Gastrocnemius medialis (tissue), 4 donors: Measurements from ENCODE around the gene ANXA2. TPM values are rescaled to one million over a fixed set of nuclear protein-coding genes. Genes with fewer than 3 reads are reported as not detected.

Experiments
- ATAC-seq, 2 donors: fragments of 150-250 bp; one replicate each; pipeline ENCODE4 v1.9.1; 2016
- DNase-seq, 2 donors: peaks; one replicate each; pipeline ENCODE4 v3.0.0-alpha.2; 2019
- H3K27ac ChIP-seq, 4 donors: fragments of 200-600 bp; sonication (generic); 1 replicate in 1 of 4; 2 replicates in 3 of 4; pipeline ENCODE4 v1.5.1; 2016 to 2018; ENCODE audit warnings: mild to moderate bottlenecking in 2 of 4, moderate library complexity in 1 of 4
- H3K27me3 ChIP-seq, 3 donors: fragments of 200-600 bp; sonication (generic) in 2 of 3; 1 replicate in 1 of 3; 2 replicates in 2 of 3; pipeline versions ENCODE4 v1.5.1 to v1.6.0; 2016 to 2019; ENCODE audit warnings: mild to moderate bottlenecking in 1 of 3, moderate library complexity in 1 of 3
- H3K36me3 ChIP-seq, 2 donors: fragments of 200-600 bp; sonication (generic) in 1 of 2; one replicate each; pipeline ENCODE4 v1.5.1; 2017 to 2018
- H3K4me1 ChIP-seq, 2 donors: fragments of 200-600 bp; sonication (generic) in 1 of 2; one replicate each; pipeline ENCODE4 v1.5.1; 2016 to 2017; ENCODE audit warnings: mild to moderate bottlenecking in 2 of 2
- H3K4me3 ChIP-seq, 4 donors: fragments of 200-600 bp; sonication (generic) in 3 of 4; 1 replicate in 1 of 4; 2 replicates in 3 of 4; pipeline ENCODE4 v1.5.1; 2016 to 2019; ENCODE audit warnings: mild to moderate bottlenecking in 2 of 4
- H3K9me3 ChIP-seq, 3 donors: fragments of 200-600 bp; sonication (generic) in 2 of 3; 1 replicate in 1 of 3; 2 replicates in 2 of 3; pipeline ENCODE4 v1.5.1; 2016 to 2019
- CTCF ChIP-seq, 5 experiments: fragments of 450-650 bp in 3 of 5; fragments of 200-600 bp in 2 of 5; sonication (generic) in 2 of 5; IDR thresholded peaks in 4 of 5; conservative IDR thresholded peaks in 1 of 5; 1 replicate in 4 of 5; 2 replicates in 1 of 5; pipeline ENCODE4 v1.5.1; 2016 to 2019; ENCODE audit warnings: antibody characterized with exemption in 5 of 5, mild to moderate bottlenecking in 3 of 5, moderate library complexity in 3 of 5
- POLR2A ChIP-seq, 2 donors: fragments of 450-650 bp; IDR thresholded peaks; one replicate each; pipeline ENCODE4 v1.6.1; 2017; ENCODE audit warnings: antibody characterized with exemption in 2 of 2, mild to moderate bottlenecking in 2 of 2, moderate library complexity in 2 of 2
- in situ Hi-C, 4 donors: fragments of 200-750 bp; cut with MboI; loops; one replicate each; pipeline versions ENCODE4 v1.15.0 to v1.8.0; 2017; ENCODE audit warnings: low sequenced_read_pairs in 4 of 4
- intact Hi-C: fragments of 100-400 bp; cut with DNase I; formaldehyde crosslinking; loops from one replicate; pipeline ENCODE4 v1.15.1; 2023; ENCODE audit warnings: low total_unique reads
- total RNA-seq, 4 donors: library from RNA; depleted of rRNA; stranded (reverse); fragments of >200 nt; gene quantifications; one replicate each; pipeline versions ENCODE4 v1.1.0 to v1.2.3, GENCODE V29; 2016

ANXA2 gene
- total RNA-seq, 4 donors from 2014 or later, result 266 to 386 (median 323) TPM

- H3K4me3 ChIP-seq, result no peak overlapping the region
- in situ Hi-C loops (no loop called here), intact Hi-C loops (no loop called here)
Observed at GRCh38 chr15:60424006-60424405, 26.2 kb upstream of the ANXA2 start.

GRCh38 chr15:60423537-60423936, 25.8 kb upstream of the ANXA2 start:
- no peak for ATAC-seq
- Histone ChIP-seq H3K27ac (no peak overlapping the region), H3K36me3 (peaks cover 0 to 7% of the 10 kb centered on the region in 2 donors), H3K4me3 (no peak overlapping the region), H3K27me3 (no peaks in the 10 kb centered on the region), H3K9me3 (no peaks in the 10 kb centered on the region), H3K4me1 (peaks cover 8 to 15% of the 10 kb centered on the region in 2 donors)
- DNase-seq, result no peak
- TF ChIP-seq POLR2A (IDR thresholded peaks at IDR 0.05) (no peak), CTCF (IDR thresholded peaks at IDR 0.05 in 4 of 5, conservative IDR thresholded peaks at IDR 0.05 in 1 of 5) (no peak)
- in situ Hi-C loops, result no loop called here
- intact Hi-C loops, result no loop called here

More at GRCh38 chr15:60424006-60424405, 26.2 kb upstream of the ANXA2 start:
- peaks cover 8 to 20% of the 10 kb centered on the region in 2 donors for H3K4me1 ChIP-seq
- no peaks in the 10 kb centered on the region for H3K9me3 ChIP-seq
- ATAC-seq, result no peak
- no peaks in the 10 kb centered on the region for H3K27me3 ChIP-seq
- no peak for DNase-seq
- peaks cover 0 to 7% of the 10 kb centered on the region in 2 donors for H3K36me3 ChIP-seq
- TF ChIP-seq CTCF (IDR thresholded peaks at IDR 0.05 in 4 of 5, conservative IDR thresholded peaks at IDR 0.05 in 1 of 5) (no peak), POLR2A (IDR thresholded peaks at IDR 0.05) (no peak)
- H3K27ac ChIP-seq, result no peak overlapping the region

GRCh38 chr15:60421544-60421943, 23.8 kb upstream of the ANXA2 start:
- Histone ChIP-seq H3K9me3 (no peaks in the 10 kb centered on the region), H3K27me3 (no peaks in the 10 kb centered on the region), H3K4me3 (no peak overlapping the region), H3K36me3 (peaks cover 0 to 7% of the 10 kb centered on the region in 2 donors), H3K4me1 (no peaks in the 10 kb centered on the region), H3K27ac (no peak overlapping the region)
- DNase-seq, result no peak
- intact Hi-C loops, result no loop called here
- in situ Hi-C loops, result no loop called here
- no peak for ATAC-seq
- no peak for TF ChIP-seq CTCF (IDR thresholded peaks at IDR 0.05 in 4 of 5, conservative IDR thresholded peaks at IDR 0.05 in 1 of 5)
- TF ChIP-seq POLR2A (IDR thresholded peaks at IDR 0.05), result no peak

- Histone ChIP-seq H3K4me3 (no peak overlapping the region), H3K36me3 (peaks cover 0 to 7% of the 10 kb centered on the region in 2 donors), H3K27ac (no peak overlapping the region), H3K9me3 (no peaks in the 10 kb centered on the region), H3K27me3 (no peaks in the 10 kb centered on the region), H3K4me1 (no peaks in the 10 kb centered on the region)
- no peak for TF ChIP-seq POLR2A (IDR thresholded peaks at IDR 0.05)
- no peak for TF ChIP-seq CTCF (IDR thresholded peaks at IDR 0.05 in 4 of 5, conservative IDR thresholded peaks at IDR 0.05 in 1 of 5)
- in situ Hi-C loops (no loop called here), intact Hi-C loops (no loop called here)
- no peak for ATAC-seq
- no peak for DNase-seq
Observed at GRCh38 chr15:60420203-60420716, 22.5 kb upstream of the ANXA2 start.

GRCh38 chr15:60419753-60420152, 22.0 kb upstream of the ANXA2 start:
- Histone ChIP-seq H3K27ac (no peak overlapping the region), H3K9me3 (no peaks in the 10 kb centered on the region), H3K27me3 (no peaks in the 10 kb centered on the region), H3K4me1 (no peaks in the 10 kb centered on the region), H3K4me3 (no peak overlapping the region), H3K36me3 (peaks cover 0 to 7% of the 10 kb centered on the region in 2 donors)
- ATAC-seq (no peak), DNase-seq (no peak)
- in situ Hi-C loops (no loop called here), intact Hi-C loops (no loop called here)
- TF ChIP-seq POLR2A (IDR thresholded peaks at IDR 0.05), result no peak
- TF ChIP-seq CTCF (IDR thresholded peaks at IDR 0.05 in 4 of 5, conservative IDR thresholded peaks at IDR 0.05 in 1 of 5), result no peak
